Fibroblast of mammary gland (primary cell): Measurements from ENCODE around the gene TNS3.

Source experiments
- DNase-seq: peaks from one replicate; pipeline ENCODE4 v3.0.0-alpha.2; 2010; ENCODE audit warnings: low read depth
- H3K4me3 ChIP-seq: 2 replicates; pipeline ENCODE4 v1.5.1; 2011; ENCODE audit warnings: low read depth, mild to moderate bottlenecking, low read length, moderate library complexity; ENCODE audit not compliant: control insufficient read depth
- TF ChIP-seq, protein P1 (sequence below): conservative IDR thresholded peaks from 2 replicates; pipeline ENCODE4 v1.5.1; 2011; ENCODE audit warnings: low read depth, low read length, inconsistent platforms; ENCODE audit not compliant: control insufficient read depth, insufficient read depth

Gene TNS3

DNA sequence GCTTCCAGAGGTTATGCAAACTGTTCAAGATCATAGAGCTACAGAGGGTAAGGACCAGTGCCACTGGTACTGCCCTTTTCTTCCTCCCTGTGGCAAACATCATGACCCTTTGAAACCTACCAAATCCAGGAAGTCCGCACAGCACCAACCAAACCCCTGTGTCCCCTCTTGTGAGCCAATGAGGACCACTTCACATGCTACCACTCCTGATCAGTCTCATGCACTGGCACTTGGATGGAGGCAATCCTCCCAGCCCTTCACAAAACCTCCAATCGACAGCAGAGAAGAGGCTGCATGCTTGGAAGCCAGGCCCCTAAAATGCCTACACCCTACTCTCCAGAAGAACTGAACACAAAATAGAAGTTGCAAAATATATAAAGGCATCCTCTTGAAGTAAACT, 248.0 kb downstream of the TNS3 start:
- no peak for DNase-seq
- TF ChIP-seq, protein P1, sequence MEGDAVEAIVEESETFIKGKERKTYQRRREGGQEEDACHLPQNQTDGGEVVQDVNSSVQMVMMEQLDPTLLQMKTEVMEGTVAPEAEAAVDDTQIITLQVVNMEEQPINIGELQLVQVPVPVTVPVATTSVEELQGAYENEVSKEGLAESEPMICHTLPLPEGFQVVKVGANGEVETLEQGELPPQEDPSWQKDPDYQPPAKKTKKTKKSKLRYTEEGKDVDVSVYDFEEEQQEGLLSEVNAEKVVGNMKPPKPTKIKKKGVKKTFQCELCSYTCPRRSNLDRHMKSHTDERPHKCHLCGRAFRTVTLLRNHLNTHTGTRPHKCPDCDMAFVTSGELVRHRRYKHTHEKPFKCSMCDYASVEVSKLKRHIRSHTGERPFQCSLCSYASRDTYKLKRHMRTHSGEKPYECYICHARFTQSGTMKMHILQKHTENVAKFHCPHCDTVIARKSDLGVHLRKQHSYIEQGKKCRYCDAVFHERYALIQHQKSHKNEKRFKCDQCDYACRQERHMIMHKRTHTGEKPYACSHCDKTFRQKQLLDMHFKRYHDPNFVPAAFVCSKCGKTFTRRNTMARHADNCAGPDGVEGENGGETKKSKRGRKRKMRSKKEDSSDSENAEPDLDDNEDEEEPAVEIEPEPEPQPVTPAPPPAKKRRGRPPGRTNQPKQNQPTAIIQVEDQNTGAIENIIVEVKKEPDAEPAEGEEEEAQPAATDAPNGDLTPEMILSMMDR = no peak
- no peak overlapping the region for H3K4me3 ChIP-seq

DNA sequence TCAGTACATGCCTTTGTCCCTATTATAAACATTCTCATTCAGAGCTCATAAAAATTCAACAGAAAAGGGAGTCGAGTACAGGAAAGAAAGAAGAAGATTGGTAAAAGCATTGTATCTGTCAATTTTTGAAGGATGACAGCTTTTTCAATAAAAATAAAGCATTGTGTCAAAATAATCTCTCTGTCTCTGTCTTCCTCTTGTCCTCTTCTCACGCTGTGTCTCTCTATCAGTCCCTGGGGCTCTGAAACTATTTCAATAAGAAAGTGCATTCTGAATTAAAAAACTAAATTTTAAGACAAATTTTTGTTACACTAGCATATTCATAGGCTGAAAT, 248.4 kb downstream of the TNS3 start:
- no peak for DNase-seq
- TF ChIP-seq, protein P1 = no peak
- no peak overlapping the region for H3K4me3 ChIP-seq

DNA sequence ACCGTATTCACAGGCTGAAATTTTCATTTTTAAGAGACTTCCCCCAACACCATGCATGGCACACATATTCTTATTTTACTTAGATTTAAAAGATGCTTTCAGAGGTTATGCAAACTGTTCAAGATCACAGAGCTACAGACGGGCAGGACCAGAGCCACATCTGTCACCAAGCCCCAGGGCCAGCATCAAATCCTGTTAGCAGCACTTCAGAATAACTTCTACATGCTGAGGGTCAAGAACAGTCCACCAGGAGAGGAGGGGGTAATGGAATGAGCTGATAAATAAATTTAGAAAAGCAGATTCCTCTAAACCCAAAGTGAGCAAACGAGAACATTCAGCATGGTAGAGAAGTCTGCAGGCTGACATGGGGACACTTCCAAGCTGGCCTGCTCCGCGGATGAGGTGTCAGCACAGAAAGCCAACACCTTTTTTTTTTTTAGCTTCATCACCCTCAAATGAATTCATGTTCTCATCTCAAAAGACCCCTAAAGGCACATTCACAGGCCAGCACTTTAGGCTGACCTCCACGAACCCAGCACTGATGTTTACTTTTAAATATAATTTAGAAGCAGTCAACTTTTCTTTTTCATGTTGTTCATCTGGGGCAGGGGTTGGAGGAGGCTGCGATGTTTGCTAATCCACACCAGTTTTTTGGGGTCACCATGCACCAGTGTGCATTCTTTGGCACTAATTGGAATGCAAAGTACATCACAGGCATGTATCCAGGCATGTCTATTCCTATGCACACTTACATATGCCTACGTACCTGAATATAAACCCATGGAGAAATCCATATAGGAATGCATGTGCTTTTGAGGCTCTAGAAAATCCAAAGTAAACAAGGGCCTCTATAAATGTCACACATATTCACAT, 249.0 kb downstream of the TNS3 start:
- no peak overlapping the region for H3K4me3 ChIP-seq
- no peak for DNase-seq
- TF ChIP-seq, protein P1 = no peak

DNA sequence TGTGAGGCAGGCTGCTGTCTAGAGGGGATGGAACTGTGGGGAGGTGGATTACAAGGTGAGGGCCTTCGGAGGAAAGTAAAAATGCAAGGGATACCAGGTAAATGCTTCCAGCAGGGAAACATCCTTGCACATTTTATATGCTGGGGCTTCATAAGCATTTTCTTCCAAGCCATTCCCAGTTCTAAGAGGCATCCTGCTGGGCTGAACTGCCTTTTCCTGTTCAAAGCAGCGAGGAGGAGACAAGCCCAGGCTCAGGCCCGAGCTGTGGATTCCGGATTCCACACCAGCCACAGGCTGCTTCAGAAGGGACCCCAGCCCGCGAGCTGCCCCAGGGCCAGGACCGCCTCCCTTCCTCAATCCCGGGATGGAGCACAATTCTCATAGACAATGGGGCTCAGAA, 249.7 kb downstream of the TNS3 start:
- no peak for DNase-seq
- TF ChIP-seq, protein P1 = no peak
- no peak overlapping the region for H3K4me3 ChIP-seq

DNA sequence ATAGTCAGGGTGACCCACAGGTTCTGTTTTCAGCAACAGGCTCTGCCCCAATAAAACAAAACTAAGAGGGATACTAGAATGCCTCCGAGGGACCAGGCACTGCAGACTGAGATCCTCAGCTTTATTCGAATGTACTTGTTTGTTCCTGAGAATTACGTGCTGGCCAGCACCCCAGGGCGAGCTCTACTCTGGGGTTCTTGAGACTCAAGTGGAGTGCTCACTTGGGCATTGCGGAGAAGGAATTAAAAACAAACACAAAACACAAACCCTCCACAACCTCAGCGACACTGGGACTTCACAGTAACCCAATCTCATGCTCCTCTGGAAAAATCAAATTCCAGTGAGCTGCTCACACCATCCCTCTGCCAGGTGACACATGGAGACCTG, 250.7 kb downstream of the TNS3 start:
- TF ChIP-seq, protein P1 = no peak
- DNase-seq = no peak
- no peak overlapping the region for H3K4me3 ChIP-seq

DNA sequence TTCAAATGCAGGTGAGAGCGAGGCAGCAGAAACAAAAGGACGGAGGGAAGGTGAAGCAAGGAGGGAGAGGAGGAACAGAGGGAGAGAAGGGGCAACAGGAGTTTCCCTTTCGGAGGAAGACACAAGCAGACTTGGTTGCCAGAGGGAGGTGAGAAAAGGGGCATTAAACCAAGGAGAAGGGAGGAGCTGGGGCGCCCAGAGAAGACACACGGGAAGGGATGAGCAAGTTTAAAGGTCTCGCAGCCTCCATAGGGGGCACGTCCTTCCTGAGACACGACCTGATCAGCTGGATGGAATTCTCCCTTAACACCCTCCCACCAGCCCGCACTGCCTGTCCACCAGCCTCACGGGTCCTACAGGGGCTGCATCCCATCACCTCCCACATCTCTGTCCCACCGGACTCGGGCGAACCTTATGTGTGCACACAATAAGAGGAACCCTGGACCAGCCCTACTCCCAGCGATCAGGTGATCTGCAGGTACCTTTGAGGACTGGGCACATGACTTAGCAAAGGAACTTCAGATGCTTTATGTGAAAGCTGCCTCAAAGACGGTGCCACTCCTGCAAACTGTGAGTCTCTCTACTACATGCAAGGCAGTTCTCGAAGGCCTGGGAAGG, 251.2 kb downstream of the TNS3 start:
- no peak overlapping the region for H3K4me3 ChIP-seq
- TF ChIP-seq, protein P1 = no peak
- DNase-seq = no peak
